NCI-H146 (cell line): ENCODE measurements around the gene C4orf50.
A peak's percentile ranks its signal among the peaks of the same experiment; 100 is the strongest.
"Not testable (repeated sequence)": the region's sequence is repeated elsewhere in the genome, so short reads cannot be mapped to it uniquely, and the experiment has no call there.

Experiments used
- DNase-seq: peaks from one replicate; lab custom pipeline; 2025; lab: John Stamatoyannopoulos, UW

C4orf50 gene

DNA sequence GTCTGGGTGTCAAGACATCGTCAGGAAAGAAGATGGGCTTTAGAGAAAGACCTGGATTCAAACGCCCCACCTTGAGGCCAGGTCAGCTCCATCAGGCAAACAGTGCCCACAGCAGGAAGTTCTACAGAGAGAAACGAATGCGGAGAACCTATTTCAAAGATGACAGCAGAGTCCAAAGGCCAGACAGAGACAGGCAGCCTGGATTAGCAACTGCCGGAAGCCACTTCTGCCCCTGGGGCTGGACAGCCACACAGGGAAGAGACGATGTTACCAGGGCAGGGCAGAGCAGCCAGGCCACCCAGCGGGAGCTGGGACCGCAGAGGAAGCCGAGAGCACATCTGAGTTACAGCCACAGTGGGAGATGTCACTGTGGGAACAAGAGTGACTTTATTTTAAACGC, 1.2 kb downstream of the C4orf50 start:
- DNase-seq: no peak

DNA sequence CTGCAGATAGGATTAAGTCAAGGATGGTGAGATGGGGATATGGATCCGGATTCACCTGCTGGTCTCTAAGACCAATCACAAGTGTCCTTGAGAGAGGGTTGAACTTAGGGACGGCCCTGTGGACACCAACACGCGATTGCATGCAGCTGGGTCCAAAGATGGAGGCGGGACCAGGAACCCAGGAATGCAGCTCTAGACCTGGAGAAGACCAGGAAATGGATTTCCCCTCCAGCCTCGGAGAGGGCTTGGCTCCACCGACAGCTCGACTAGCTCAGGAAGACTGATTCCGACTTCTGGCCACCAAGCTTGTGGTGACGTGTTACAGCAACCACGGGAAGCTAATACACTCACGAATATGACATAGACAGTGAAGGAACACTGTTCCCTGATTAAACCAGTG, 4.7 kb downstream of the C4orf50 start:
- no peak for DNase-seq

DNA sequence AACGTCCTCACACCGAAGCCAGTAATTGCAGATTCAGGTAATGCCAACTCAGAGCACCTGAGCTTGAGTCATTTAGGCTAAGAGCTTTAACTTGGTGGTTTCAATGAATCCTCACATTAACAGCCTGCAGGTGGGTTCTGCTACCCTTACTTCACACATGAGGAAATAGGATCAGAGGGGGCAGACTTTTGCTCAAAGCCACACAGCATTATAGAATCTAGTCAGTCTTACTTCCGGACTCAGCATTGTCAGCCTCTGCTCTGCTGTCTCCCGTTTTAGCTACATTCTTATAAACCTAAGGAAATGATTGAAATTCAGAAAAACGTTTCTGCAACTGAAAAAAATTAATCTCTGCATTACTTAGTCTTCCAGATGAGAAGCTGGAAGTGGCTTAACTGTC, 6.0 kb downstream of the C4orf50 start:
- no peak for DNase-seq

DNA sequence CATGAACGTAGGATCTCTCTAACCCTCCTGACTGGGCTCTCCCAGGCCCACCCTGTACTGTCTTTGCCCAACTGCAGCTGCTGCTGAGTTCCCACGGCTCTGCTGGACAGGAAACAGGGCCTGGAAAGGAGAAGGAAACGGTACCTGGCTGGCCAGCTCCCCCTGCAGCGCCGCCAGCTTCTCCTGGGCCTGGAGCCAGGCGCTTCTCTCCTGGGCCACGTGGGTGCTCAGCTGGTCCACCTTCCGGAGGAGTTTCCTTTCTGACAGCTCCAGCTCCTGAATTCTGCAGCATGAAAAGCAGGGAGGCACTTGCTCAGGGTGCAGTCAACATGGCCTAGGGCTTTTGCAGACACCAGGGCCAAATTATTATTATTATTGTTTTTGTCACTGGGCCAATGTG, 6.5 kb downstream of the C4orf50 start:
- no peak for DNase-seq

DNA sequence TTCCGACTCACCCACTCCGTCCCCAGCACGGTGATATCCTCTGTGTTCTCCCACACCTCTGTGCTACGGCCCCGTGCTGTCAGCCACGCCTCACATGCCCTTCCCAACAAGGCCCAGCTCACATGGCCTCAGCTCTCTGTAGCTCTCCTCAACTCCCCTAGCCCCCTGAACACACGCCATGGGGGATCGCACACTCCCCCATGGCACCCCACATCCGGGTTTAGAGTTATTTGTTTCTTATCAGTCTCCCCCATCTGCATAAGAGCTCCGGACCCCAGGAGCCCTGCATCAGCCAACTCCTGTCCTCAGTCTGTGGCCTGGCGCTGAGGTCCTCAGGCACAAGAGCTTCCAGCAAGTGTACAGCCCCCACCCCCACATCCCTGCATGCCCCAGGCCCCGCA, 7.0 kb downstream of the C4orf50 start:
- DNase-seq: no peak

DNA sequence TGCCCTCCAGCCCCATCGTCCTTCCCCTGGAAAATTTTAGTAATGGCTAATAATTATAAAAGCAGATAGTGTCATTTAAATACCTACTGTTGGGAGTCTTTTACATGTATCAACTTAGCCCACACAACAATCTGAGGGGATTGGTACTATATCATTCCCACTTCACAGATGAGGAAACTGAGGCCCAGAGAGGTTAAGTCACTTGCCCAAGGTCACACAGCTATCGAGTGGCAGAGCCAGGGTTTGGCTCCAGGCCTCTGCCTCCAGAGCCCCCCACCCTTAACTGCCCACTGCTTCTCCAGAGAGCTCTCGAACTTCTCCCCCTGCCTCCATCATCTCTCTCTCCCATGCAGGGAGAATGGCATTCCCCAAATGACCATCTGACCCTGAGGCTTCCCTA, 7.4 kb downstream of the C4orf50 start:
- no peak for DNase-seq

DNA sequence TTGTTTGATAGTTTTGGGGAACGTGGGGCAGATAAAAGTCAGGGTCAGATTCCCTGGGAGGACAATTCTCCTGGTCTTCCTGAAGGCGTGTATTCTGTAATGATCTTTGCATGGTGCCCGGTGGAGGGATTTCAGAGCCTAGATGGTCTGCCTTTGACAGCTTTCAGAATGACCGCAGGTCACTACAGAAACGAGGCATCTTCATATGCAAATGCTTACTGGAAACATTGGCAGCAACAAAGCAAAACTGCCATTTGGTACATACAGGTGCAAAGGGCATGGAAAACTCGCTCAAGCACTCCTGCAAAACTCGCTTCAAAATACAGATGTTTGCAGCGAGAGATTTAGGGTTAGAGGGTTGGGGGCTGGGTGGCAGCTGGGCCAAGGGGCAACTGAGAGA, 8.8 kb downstream of the C4orf50 start:
- DNase-seq: peak; percentile 41

DNA sequence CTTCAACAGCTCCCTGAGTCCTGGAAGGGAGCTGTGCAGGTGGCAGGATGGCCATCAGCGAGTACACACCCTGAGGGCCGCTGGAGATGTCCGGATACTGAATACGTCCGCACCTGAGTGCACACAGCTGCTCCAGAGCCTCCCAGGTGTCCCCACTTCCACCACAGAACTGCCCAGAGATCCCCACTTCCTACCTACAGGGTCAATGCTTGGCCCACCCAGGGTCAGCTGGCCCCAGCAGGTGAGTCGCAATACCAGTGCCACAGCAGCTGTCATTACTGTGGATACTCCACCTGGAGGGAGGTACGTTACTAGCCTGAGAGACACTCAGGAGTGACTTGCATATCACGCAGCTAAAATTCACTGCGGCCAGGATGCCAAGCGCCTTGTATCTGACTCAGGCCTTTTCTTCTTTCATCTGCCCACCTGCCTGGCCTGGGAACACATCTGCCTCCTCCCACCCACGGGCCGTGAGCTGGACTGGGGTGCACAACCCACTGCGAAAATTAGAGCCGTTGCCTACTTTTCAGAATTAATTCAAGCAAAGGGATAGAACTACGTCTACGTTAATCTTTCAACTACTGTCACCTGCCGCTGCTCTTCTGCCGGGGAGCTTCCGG, 9.4 kb downstream of the C4orf50 start:
- DNase-seq: peak; percentile 65

DNA sequence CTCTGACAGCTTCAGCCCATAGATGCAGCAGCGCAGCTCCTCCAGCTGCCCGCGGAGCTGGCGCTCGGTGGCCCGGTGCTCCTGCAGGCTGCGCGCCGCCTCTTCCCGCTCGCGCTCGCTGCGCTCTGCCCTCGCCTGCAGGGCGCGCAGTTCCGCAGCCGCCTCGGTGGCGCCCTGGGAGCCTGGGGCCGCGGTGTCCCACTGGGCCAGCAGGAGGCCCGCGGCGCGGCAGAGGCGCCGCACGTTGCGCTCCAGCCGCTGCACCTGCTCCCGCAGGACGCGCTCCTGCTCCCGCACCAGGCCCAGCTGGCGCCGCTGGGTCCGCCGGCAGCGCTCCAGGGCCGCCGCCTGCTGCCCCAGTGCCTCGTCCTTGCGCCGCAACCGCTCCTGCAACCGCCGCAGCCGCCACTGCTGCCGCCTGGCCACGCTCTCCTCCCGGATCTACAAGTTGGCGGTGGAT, 10.1 kb downstream of the C4orf50 start:
- no peak for DNase-seq

DNA sequence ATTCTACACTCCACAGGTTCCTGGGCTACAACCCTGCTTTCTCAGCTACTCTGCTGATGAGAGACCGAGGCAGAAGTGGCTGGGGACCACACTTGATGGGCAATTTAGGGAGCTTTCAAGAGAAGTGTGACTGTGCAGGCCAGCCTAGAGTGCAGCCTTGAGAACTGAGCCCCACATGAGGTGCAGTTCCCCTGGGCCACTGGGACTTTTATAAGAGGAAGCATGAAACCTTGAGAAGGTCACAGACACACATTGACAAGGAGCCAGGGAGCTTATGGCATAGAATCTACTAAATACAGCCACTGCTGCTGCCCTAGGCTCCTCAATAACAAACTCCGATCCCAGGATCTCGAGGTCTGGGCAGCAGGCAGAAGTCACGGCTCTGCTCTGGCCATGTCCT, 13.1 kb downstream of the C4orf50 start:
- no peak for DNase-seq

DNA sequence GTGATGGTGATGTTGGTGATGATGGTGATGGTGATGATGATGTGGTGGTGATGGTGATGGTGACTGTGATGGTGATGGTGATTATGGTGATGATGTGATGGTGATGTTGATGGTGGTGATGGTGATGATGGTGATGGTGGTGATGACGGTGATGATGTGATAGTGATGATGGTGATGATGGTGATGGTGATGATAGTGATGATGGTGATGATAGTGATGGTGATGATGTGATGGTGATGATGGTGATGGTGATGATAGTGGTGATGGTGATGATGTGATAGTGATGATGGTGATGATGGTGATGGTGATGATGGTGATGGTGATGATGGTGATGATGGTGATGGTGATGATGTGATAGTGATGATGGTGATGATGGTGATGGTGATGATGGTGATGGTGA, 14.7 kb downstream of the C4orf50 start:
- not testable (repeated sequence) for DNase-seq

DNA sequence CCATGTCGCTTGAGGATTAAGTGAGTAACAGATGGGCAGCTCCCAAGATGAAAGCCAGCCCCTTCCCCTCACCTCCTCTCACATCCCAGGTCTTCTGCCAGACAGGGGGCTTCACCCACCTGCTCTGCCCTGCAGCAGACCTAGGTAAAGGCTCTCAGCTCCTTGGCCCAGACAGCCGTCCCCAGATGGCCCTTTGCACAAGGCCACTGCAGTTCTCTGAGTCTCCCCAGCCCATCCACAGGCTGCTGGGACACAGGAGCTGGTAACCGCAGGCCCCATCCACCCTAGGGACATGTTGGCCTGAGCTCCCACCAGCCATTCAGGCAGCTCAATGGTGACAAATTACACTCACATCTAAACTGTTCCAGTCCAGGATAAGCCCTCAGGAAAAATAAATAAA, 15.3 kb downstream of the C4orf50 start:
- DNase-seq: no peak

DNA sequence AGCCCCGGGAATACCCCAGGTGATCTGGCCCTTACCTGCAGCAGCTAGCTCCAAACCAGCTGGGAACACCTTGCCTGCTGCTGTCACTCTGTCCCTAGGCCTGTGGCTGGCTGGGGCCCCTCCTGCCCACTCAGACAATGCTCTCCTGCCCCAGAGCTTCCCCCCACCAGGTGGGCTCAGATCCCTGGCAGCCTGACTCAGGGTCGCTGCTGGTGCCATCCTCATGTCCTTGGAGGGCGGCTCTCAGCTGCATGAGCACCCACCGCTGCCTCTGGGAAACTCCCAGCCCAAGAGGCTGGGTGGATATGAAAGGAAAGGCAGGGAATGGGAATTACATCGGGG, 15.8 kb downstream of the C4orf50 start:
- DNase-seq: no peak

DNA sequence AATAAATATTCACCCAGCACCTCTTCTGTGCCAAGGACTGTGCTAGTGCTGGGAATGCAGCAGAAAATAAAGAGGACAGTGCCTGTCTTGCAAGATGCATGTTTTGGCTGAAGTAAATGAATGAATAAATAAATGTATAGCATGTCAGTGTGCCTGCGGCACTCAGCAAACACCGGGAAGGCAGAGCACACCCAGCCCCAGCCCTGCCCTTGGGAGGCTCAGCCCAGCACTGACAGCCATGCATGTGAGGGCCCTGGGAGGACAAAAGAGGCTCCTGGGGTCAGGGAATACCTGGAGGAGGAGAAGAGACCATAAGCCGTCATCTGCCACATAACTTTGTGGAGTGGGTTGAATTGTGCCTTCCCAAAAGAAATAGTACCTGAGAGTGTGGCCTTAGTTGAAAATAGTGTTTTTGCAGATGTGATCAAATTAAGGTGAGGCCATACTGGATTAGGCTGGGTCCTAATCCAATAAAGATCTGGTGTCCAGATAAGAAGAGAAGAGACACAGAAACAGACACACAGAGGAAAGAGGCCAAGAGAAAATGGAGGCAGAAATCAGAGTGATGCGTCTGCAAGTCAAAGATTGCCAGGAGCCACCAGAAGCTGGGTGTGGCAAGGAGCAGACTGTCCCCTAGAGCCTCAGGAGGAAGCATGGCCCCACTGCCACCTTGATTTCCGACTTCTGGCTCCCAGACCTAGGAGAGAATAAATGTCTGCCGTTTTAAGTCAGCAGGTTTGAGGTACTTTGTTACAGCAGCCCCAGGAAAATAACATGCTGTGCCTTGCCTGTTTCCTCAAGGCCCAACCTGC, 16.3 kb downstream of the C4orf50 start:
- DNase-seq: no peak

DNA sequence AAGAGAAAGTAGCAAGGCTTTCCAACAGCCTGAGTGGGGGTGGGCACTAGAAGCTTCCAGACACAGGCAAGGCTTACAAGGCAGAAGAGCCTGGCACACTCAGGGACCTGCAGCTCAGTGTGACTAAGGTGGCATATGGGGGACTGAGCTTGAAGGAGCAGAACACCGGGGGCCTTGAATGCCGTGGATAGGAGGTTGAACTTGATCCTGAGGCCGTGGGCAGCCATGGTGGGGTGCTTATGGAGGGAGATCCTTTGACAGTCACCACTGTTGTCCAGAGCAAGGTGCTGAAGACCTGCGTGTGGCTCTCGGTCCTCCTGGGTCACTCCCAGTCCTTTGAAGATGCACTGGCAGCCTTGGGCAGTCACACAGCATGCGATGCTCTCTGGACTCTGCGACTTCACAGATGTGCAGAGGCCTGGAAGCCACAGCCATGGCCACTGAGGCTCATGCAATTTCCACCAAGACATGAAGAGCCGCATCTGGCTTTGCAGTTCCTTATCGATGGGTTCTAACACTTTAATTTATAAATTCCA, 18.3 kb downstream of the C4orf50 start:
- no peak for DNase-seq

DNA sequence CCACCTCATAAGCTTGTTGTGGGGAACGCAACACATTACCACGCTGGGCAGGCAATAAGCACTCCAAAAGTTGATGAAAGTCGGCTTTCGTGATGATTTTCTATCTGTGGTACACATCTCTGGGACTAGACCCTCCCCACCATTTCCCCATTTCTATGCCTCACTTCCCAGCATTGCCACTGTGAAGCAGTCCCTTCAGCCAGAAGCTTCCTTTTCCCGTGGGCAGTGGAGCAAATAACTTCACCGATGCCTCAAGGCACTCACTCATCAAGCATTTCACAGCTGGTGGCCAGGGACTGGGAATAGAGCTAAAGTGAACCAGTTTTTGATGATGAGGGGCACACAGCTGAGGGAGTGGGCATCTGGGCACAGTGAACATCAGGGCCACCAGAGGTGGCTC, 18.9 kb downstream of the C4orf50 start:
- DNase-seq: no peak

DNA sequence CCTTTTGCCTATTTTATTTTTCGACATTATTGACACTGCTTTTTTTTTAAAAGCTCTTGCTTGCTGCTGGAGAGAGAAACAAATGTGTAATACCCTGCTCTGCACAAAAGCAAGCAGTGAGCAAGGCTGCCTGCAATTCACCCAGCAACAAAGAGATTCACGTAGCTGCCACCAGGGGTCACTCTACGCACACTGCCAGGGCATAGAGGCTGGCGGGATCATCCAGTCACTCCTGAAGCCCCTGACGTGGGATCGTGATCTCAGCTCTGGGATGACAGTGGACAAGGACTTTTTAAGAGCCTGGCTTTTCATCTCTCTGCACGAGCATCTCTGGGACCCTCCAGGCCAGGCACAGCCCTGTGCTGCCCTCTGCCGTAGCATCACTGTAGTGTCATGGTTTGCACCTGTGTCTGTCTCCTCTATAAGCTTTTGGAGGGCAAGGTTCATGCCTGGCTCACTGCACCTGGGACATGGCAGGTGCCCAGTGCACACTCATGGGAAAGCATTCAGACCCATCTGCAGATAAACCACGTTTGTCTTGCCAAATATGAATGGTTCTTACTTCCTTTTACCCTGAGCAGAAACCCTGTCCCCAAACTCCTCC, 19.8 kb downstream of the C4orf50 start:
- DNase-seq: peak; percentile 73

DNA sequence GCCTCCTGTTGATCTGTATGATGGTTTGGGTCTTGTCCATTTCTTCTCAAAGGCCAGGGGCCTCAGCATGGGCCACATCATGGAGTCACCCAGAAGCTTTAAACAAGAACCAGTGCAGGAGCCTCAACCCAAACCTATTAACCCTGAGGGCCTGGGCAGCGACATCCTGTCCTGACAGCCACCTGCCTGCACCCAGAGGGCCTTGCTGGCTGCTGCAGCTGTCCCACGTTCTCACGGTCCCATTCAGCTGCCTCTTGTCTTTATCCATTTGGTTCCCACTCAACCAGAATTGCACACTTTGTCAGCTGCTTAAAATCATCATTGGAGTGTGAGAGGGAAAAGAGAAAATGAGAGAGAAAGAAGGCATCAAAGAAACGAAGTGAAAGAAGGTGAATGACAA, 21.6 kb downstream of the C4orf50 start:
- DNase-seq: peak; percentile 23

DNA sequence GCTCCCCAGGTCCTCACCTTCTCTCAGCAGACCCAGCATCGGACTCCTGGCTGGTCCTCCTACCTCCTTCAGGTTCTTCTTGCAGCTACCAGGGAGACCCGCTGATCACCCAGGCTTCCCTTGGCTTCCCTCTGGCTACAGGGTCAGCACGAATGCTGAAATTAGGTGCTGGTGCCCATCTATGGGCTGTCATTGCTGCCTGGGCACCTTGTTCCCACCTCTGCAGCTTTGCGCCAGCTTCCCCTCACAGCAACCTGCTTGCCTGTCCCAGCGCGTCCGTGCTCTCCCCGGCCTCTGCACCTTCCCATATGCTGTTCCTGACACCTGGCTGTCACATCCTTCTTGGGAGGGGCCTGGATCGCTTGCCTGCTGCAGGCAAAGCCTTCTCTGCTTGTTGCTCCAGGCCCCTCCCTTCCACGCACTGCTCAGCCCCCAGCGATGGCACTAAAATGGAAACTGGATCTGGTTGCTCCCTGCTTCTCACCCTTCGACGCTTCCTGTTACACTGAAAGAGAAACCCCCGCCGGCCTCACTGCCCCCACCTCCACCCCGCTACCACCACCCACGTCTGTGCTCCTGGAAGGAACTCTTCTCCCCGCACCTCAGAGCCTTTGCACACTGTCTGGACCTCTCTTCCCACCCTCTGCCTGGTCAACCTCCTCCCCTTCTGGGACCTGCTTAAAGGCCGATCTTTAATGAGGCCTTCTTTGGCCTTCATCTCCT, 22.2 kb downstream of the C4orf50 start:
- DNase-seq: no peak

DNA sequence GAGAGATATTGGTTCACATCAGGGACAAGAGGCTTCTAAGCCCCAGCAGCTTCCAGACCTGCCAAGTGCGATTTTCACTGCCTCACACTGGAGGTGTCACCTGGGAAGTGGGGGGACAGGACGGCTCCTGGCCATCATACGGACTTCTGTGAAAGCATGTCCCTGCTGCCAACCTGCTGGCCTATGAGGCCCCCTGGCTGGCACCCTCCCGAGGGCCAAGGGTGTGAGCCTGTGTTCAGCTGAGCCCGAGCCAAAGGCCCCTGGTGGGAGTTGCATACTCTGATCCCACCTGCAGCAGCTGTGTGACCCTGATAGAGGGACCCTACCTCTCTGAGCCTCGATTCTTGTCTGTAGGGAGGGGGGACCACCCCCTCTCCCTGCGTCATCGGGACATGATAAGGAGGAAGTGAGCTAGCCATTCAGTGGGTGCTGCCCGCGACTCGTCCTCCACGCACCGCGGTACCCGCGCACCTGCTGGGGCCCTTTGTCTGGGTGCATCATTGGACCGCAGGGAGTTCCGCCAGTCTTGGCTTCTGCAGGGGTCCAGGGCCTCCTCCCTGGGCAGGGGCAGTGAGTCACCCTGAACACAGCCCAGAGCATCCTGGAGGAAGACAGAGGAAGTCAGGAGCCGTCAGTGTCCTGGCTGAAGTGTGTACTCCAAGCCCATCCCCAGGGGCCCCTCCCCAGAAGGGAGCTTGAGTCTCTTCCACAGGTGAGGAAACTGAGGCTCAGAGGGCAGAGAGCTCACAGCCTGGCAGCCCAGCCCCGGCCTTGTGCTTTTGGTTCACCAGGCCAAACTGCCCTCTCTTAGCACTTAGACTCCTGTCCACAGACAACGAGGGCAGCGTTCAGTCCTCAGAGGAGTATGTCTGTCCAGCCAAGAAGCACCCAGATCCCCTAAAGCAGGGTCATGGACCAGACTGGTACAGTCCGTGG, 24.1 kb downstream of the C4orf50 start:
- no peak for DNase-seq

DNA sequence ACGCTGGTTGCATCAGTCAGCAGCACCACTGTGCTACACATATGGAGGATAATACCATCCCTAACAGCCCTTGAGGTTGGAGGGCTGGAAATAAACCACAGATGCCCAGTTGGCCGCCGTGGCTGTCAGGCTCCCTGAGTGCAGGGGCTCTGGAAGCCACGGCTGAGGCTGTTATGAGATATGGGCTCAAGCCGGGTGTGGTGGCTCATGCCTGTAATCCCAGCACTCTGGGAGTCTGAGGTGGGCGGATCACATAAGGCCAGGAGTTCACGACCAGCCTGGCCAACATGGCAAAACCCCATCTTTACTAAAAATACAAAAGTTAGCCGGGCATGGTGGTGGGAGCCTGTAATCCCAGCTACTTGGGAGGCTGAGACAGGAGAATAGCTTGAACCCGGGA, 24.9 kb downstream of the C4orf50 start:
- not testable (repeated sequence) for DNase-seq
